Adrenal gland (tissue), 12 donors: ENCODE results near the gene CWC27. TPM values are rescaled to one million over a fixed set of nuclear protein-coding genes. Genes with fewer than 3 reads are reported as not detected.

ENCODE experiments used
- DNase-seq, 7 donors: peaks; one replicate each; pipeline ENCODE4 v3.0.0-alpha.2; 2019 to 2020
- H3K27ac ChIP-seq, 5 donors: fragments of 200-600 bp; sonication (generic) in 4 of 5; 1 replicate in 3 of 5; 2 replicates in 2 of 5; pipeline versions ENCODE4 v1.5.1 to v1.8.0; 2016 to 2020; ENCODE audit warnings: mild to moderate bottlenecking in 1 of 5
- H3K27me3 ChIP-seq: fragments of 200-600 bp; 2 replicates; pipeline ENCODE4 v1.8.0; 2021
- H3K36me3 ChIP-seq, 2 donors: fragments of 200-600 bp; replicated peaks in 1 of 2; 1 replicate in 1 of 2; 2 replicates in 1 of 2; pipeline versions ENCODE4 v1.5.1 to v1.8.0; 2018 to 2022
- H3K4me1 ChIP-seq, 2 donors: fragments of 200-600 bp; replicated peaks in 1 of 2; 1 replicate in 1 of 2; 2 replicates in 1 of 2; pipeline versions ENCODE4 v1.5.1 to v1.8.0; 2018 to 2021
- H3K4me3 ChIP-seq, 4 donors: fragments of 200-600 bp; sonication (generic) in 3 of 4; one replicate each; pipeline ENCODE4 v1.5.1; 2016 to 2018
- H3K9me3 ChIP-seq, 3 donors: fragments of 200-600 bp; sonication (generic) in 1 of 3; replicated peaks in 1 of 3; 1 replicate in 2 of 3; 2 replicates in 1 of 3; pipeline versions ENCODE4 v1.5.1 to v1.8.0; 2016 to 2021
- POLR2A ChIP-seq, 2 donors: fragments of 450-650 bp; IDR thresholded peaks; one replicate each; pipeline ENCODE4 v1.6.1; 2017; ENCODE audit warnings: antibody characterized with exemption in 2 of 2, mild to moderate bottlenecking in 2 of 2, moderate library complexity in 1 of 2
- WGBS, 4 donors: extraction: QIAGEN DNeasy Blood & Tissue Kit in 2 of 4; methylation state at CpG; one replicate each; pipeline versions ENCODE4 v1.1.5 to v1.1.7; 2013 to 2017; 5-methylcytosine and 5-hydroxymethylcytosine counted together
- intact Hi-C, 2 donors: fragments of 100-400 bp; cut with DNase I; formaldehyde crosslinking; loops; one replicate each; pipeline versions ENCODE4 v1.14.1 to v1.15.0; 2022 to 2023
- polyA plus RNA-seq, 3 donors: library from polyadenylated mRNA; stranded (reverse); fragments of 200-250 nt in 2 of 3; fragments of 350-450 nt in 1 of 3; fragmentation: Illumina TruSeq in 1 of 3; extraction: RNeasy Lipid Tissue Mini Kit (QIAGEN cat#74804) in 1 of 3; gene quantifications; one replicate each; pipeline ENCODE4 v1.2.3, GENCODE V29; 2013 to 2014
- total RNA-seq, 9 donors: library from RNA; depleted of rRNA in 4 of 9; stranded (reverse); fragments of >200 nt in 4 of 9; fragments of 120-200 nt in 1 of 9; fragmentation: NEBNext Ultra II Directional in 1 of 9; extraction: Animal tissue kit (Norgen Biotek cat#: 25700) in 1 of 9; gene quantifications; one replicate each; pipeline versions ENCODE4 v1.1.0 to v1.2.4, GENCODE V29; 2013 to 2023
- TF ChIP-seq, protein P1 (sequence below), 6 experiments: fragments of 450-650 bp in 4 of 6; fragments of 200-600 bp in 2 of 6; sonication (generic) in 1 of 6; IDR thresholded peaks; 1 replicate in 5 of 6; 2 replicates in 1 of 6; pipeline versions ENCODE4 v1.5.1 to v1.8.0; 2016 to 2021; ENCODE audit warnings: antibody characterized with exemption in 6 of 6, mild to moderate bottlenecking in 2 of 6, moderate library complexity in 1 of 6
- donor health status: healthy with polysubstance abuse.
- donor health status: Bipolar disorder and iron deficiency.
- donor health status: DM: yes; HTN: yes; CAD: no.
- donor health status: DM: no; HTN: no; CAD: no.
- donor health status: DM: no; HTN: no; CAD: no.
- donor health status: DM: yes; HTN: yes; CAD: no.

The CWC27 gene
- total and polyA plus RNA-seq, 12 donors = 7.3 to 31.0 (median 15.6) TPM

DNA sequence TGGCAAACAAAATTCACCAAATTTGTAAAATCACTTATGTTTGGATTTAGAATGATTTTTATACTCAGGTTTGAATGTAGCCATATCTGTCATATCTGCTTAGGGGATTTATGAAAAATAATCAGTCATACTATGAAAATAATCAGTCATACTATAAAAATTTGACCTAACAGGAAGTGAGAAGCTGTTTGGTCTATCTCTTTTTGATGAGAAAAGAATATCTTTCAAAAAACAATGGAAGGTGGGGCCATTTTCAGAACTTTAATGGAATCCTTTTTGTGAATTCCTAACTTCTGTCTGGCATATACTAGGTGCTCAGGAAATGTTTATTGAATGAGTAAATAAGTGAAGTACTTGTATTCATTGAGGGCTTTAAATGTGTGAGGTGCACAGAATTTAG, 70.1 kb downstream of the CWC27 start:
- Histone ChIP-seq H3K4me3 (no peak overlapping the region), H3K4me1 (peaks cover 0 to 8% of the 10 kb centered on the region in 2 donors), H3K27ac (no peak overlapping the region), H3K9me3 (no peaks in the 10 kb centered on the region), H3K36me3 (no peaks in the 10 kb centered on the region), H3K27me3 (no peaks in the 10 kb centered on the region)
- intact Hi-C loops = no loop called here
- no peak for TF ChIP-seq POLR2A (IDR thresholded peaks at IDR 0.05)
- TF ChIP-seq, protein P1, sequence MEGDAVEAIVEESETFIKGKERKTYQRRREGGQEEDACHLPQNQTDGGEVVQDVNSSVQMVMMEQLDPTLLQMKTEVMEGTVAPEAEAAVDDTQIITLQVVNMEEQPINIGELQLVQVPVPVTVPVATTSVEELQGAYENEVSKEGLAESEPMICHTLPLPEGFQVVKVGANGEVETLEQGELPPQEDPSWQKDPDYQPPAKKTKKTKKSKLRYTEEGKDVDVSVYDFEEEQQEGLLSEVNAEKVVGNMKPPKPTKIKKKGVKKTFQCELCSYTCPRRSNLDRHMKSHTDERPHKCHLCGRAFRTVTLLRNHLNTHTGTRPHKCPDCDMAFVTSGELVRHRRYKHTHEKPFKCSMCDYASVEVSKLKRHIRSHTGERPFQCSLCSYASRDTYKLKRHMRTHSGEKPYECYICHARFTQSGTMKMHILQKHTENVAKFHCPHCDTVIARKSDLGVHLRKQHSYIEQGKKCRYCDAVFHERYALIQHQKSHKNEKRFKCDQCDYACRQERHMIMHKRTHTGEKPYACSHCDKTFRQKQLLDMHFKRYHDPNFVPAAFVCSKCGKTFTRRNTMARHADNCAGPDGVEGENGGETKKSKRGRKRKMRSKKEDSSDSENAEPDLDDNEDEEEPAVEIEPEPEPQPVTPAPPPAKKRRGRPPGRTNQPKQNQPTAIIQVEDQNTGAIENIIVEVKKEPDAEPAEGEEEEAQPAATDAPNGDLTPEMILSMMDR (IDR thresholded peaks at IDR 0.05) = no peak
- no peak for DNase-seq

DNA sequence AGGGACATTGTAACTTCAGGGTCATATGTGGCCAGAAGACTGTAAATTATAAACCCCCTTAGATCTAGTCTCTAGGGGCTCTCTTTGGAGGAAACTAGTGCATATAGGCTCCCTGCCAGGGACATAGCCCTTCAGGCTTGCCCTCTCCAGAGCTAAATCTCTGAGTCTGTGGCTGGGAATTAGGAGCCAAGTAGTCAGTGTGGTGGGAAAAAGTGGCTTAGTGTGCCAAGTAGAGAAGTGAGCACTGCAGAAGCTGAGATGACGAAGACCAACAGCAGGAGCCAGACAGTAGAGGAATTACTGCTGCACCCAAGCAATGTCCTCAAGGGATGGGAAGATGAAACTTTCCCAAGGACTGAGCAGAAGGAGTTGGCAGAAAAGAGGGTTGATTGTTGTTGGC, 71.2 kb downstream of the CWC27 start:
- 75 to 91% (median 88%) methylated on average over 1 of the region's 1 CpG for WGBS, 4 donors
- intact Hi-C loops = no loop called here
- Histone ChIP-seq H3K27ac (no peak overlapping the region), H3K9me3 (no peaks in the 10 kb centered on the region), H3K36me3 (no peaks in the 10 kb centered on the region), H3K4me3 (no peak overlapping the region), H3K4me1 (peaks cover 0 to under 1% of the 10 kb centered on the region in 2 donors), H3K27me3 (no peaks in the 10 kb centered on the region)
- no peak for DNase-seq
- TF ChIP-seq, protein P1 (IDR thresholded peaks at IDR 0.05) = no peak
- TF ChIP-seq POLR2A (IDR thresholded peaks at IDR 0.05) = no peak

DNA sequence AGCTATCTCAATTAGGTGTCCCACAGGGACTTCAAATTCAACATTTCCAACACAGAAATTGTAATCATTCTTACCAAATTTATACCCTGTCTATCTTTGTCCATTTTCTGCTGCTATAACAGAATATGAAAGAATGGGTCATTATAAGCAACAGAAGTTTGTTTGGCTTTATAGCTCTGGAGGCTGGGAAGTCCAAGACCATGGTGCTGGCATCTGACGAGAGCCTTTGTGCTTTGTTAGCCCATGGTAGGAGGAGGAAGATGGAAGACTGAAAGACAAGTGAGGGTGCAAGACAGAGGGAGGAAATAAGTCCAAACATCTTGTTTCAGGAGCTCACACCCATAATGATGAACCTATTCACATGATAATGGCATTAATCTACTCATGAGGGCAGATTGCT, 72.2 kb downstream of the CWC27 start:
- 96 to 100% (median 99%) methylated on average over 1 of the region's 1 CpG for WGBS, 4 donors
- intact Hi-C loops = no loop called here
- H3K9me3 ChIP-seq = no peaks in the 10 kb centered on the region

DNA sequence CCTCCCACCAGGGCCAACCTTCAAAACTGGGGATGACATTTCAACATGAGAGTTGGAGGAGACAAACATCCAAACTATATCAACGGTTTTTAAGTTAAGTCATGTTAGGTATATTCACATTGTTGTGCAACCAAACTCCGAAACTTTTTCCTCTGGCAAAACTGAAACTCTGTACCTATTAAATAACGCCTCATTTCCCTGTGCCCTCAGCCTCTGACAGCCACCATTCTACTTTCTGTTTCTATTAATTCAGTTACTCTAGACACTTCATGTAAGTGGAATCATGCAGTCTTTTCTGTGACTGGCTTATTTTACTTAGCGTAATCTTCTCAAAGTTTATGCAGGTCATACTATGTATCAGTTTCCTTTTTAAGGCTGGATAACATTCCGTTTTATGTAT, 85.0 kb downstream of the CWC27 start:
- Histone ChIP-seq H3K9me3 (no peaks in the 10 kb centered on the region), H3K4me3 (no peak overlapping the region), H3K4me1 (no peaks in the 10 kb centered on the region), H3K27ac (no peak overlapping the region), H3K27me3 (no peaks in the 10 kb centered on the region), H3K36me3 (no peaks in the 10 kb centered on the region)
- TF ChIP-seq, protein P1 (IDR thresholded peaks at IDR 0.05) = no peak
- no peak for TF ChIP-seq POLR2A (IDR thresholded peaks at IDR 0.05)
- 93 to 99% (median 96%) methylated on average over 5 of the region's 5 CpGs for WGBS, 4 donors
- DNase-seq = no peak
- intact Hi-C loops = no loop called here

More for the DNA sequence above, 72.2 kb downstream of the CWC27 start:
- no peak for TF ChIP-seq POLR2A (IDR thresholded peaks at IDR 0.05)
- TF ChIP-seq, protein P1 (IDR thresholded peaks at IDR 0.05) = no peak
- Histone ChIP-seq H3K4me3 (no peak overlapping the region), H3K27ac (no peak overlapping the region), H3K4me1 (no peaks in the 10 kb centered on the region), H3K27me3 (no peaks in the 10 kb centered on the region), H3K36me3 (no peaks in the 10 kb centered on the region)
- DNase-seq = no peak
